ENCODE measurements around the gene PACRG.
"Not testable (repeated sequence)": the region's sequence is repeated elsewhere in the genome, so short reads cannot be mapped to it uniquely, and the experiment has no call there.

GRCh38 chr6:162983234-162983633 is 255.5 kb downstream of the PACRG start:
- TF ChIP-seq RNF2 (IDR thresholded peaks at IDR 0.05; ENCODE audit: borderline replicate concordance, low read depth); BHLHE40 (IDR thresholded peaks at IDR 0.05; ENCODE audit: low read depth, low read length); ELK1 (IDR thresholded peaks at IDR 0.05; ENCODE audit: low read depth, low read length); CTCF (IDR thresholded peaks at IDR 0.05); TP53 (CRISPR knock-in tag; IDR thresholded peaks at IDR 0.05); SREBF2 (IDR thresholded peaks at IDR 0.05); EHMT2 (IDR thresholded peaks at IDR 0.05; ENCODE audit: low read depth); POLR2A (IDR thresholded peaks at IDR 0.05; ENCODE audit: low read length); EP300 (IDR thresholded peaks at IDR 0.05); NPAS2 (CRISPR knock-in tag; IDR thresholded peaks at IDR 0.05; ENCODE audit: borderline replicate concordance): not testable (repeated sequence)
